Astrocyte (in vitro differentiated cells and primary cell): ENCODE measurements around the gene ZFHX3. TPM values are rescaled to one million over a fixed set of nuclear protein-coding genes. Genes with fewer than 3 reads are reported as not detected.

ENCODE experiments used
- DNase-seq: peaks from one replicate; pipeline ENCODE4 v3.0.0-alpha.2; 2010; ENCODE audit warnings: low read depth
- FAIRE-seq: peaks from 2 replicates; lab custom pipeline; 2011; peaks lifted over from hg19 to GRCh38; lab: Jason Lieb, UNC
- H2AFZ ChIP-seq: 2 replicates; pipeline ENCODE4 v1.6.0; 2012; ENCODE audit warnings: low read depth, low read length, inconsistent platforms
- H3K27ac ChIP-seq: 2 replicates; pipeline ENCODE4 v1.5.1; 2011; ENCODE audit warnings: low read depth, low read length, inconsistent platforms
- H3K27me3 ChIP-seq: 2 replicates; pipeline ENCODE4 v1.6.0; 2011; ENCODE audit warnings: low read length, inconsistent platforms; ENCODE audit not compliant: insufficient read depth
- H3K36me3 ChIP-seq: 2 replicates; pipeline ENCODE4 v1.5.1; 2011; ENCODE audit warnings: low read length, inconsistent platforms; ENCODE audit not compliant: insufficient read depth
- H3K4me1 ChIP-seq: 2 replicates; pipeline ENCODE4 v1.5.1; 2011; ENCODE audit warnings: low read length, inconsistent platforms; ENCODE audit not compliant: insufficient read depth
- H3K4me2 ChIP-seq: 2 replicates; pipeline ENCODE4 v1.6.0; 2012; ENCODE audit warnings: low read length, inconsistent platforms
- H3K4me3 ChIP-seq: 2 replicates; pipeline ENCODE4 v1.5.1; 2011; ENCODE audit warnings: low read depth, mild to moderate bottlenecking, low read length, inconsistent platforms; ENCODE audit not compliant: insufficient read depth
- H3K79me2 ChIP-seq: 2 replicates; pipeline ENCODE4 v1.6.0; 2012; ENCODE audit warnings: mild to moderate bottlenecking, low read length, inconsistent platforms; ENCODE audit not compliant: insufficient read depth
- H3K9ac ChIP-seq: 2 replicates; pipeline ENCODE4 v1.6.0; 2012; ENCODE audit warnings: mild to moderate bottlenecking, low read length, inconsistent platforms
- H3K9me3 ChIP-seq: 2 replicates; pipeline ENCODE4 v1.5.1; 2012; ENCODE audit warnings: low read depth, mild to moderate bottlenecking, low read length, inconsistent platforms; ENCODE audit not compliant: insufficient read depth
- H4K20me1 ChIP-seq: 2 replicates; pipeline ENCODE4 v1.6.0; 2012; ENCODE audit warnings: low read length, inconsistent platforms; ENCODE audit not compliant: insufficient read depth
- H3K27ac Mint-ChIP-seq: one replicate; pipeline ENCODE4 v1.8.0; 2021; ENCODE audit warnings: mild to moderate bottlenecking, mixed read lengths; ENCODE audit not compliant: unreplicated experiment
- H3K27me3 Mint-ChIP-seq: one replicate; pipeline ENCODE4 v1.8.0; 2021; ENCODE audit warnings: low read depth, mixed read lengths; ENCODE audit not compliant: unreplicated experiment
- H3K36me3 Mint-ChIP-seq: one replicate; pipeline ENCODE4 v1.8.0; 2021; ENCODE audit warnings: low read depth, mixed read lengths; ENCODE audit not compliant: unreplicated experiment
- H3K4me1 Mint-ChIP-seq: one replicate; pipeline ENCODE4 v1.8.0; 2021; ENCODE audit warnings: low read depth, mixed read lengths; ENCODE audit not compliant: unreplicated experiment
- H3K4me3 Mint-ChIP-seq: one replicate; pipeline ENCODE4 v1.8.0; 2021; ENCODE audit warnings: mild to moderate bottlenecking, moderate library complexity, mixed read lengths; ENCODE audit not compliant: unreplicated experiment
- H3K9me3 Mint-ChIP-seq: one replicate; pipeline ENCODE4 v1.8.0; 2021; ENCODE audit warnings: mild to moderate bottlenecking, mixed read lengths; ENCODE audit not compliant: unreplicated experiment
- CTCF ChIP-seq: IDR thresholded peaks from 2 replicates; pipeline ENCODE4 v1.5.1; 2011; ENCODE audit warnings: low read depth, mild to moderate bottlenecking, inconsistent platforms, low read length, moderate library complexity; ENCODE audit not compliant: insufficient read depth
- EZH2 ChIP-seq: IDR thresholded peaks from 2 replicates; pipeline ENCODE4 v1.6.1; 2012; ENCODE audit warnings: mild to moderate bottlenecking, low read length, inconsistent platforms; ENCODE audit not compliant: insufficient read depth
- total RNA-seq: library from RNA; stranded (reverse); gene quantifications from 2 replicates; pipeline ENCODE4 v1.2.1, GENCODE V29; 2021

Gene ZFHX3
- total RNA-seq, 1 donor from 2014 or later, result 19.7 TPM

- Histone ChIP-seq H3K4me1 (peaks cover 22% of the 10 kb centered on the region), H2AFZ (no peak overlapping the region), H3K79me2 (peaks cover 60% of the 10 kb centered on the region), H3K4me3 (no peak overlapping the region), H3K9ac (no peak overlapping the region), H3K4me2 (no peak overlapping the region), H3K27ac (no peak overlapping the region), H3K36me3 (no peaks in the 10 kb centered on the region), H3K27me3 (no peaks in the 10 kb centered on the region), H3K9me3 (no peaks in the 10 kb centered on the region), H4K20me1 (peaks cover 84% of the 10 kb centered on the region)
- no peaks in the 10 kb centered on the region for H3K27me3 Mint-ChIP-seq
- no peaks in the 10 kb centered on the region for H3K9me3 Mint-ChIP-seq
- H3K27ac Mint-ChIP-seq, result no peak overlapping the region
- H3K4me3 Mint-ChIP-seq, result no peak overlapping the region
- TF ChIP-seq EZH2, result no peak
- TF ChIP-seq CTCF, result no peak
- H3K4me1 Mint-ChIP-seq, result peaks cover 5% of the 10 kb centered on the region
- DNase-seq, result no peak
- peaks cover 2% of the 10 kb centered on the region for H3K36me3 Mint-ChIP-seq
- FAIRE-seq, result no peak
These were observed 119.6 kb downstream of the ZFHX3 start for GRCh38 chr16:72928090-72928981.

- Histone ChIP-seq H2AFZ (no peak overlapping the region), H3K9me3 (no peaks in the 10 kb centered on the region), H3K4me1 (peaks cover 23% of the 10 kb centered on the region), H4K20me1 (peaks cover 83% of the 10 kb centered on the region), H3K27me3 (no peaks in the 10 kb centered on the region), H3K4me2 (peak overlapping the region; percentile 57), H3K9ac (no peak overlapping the region), H3K36me3 (no peaks in the 10 kb centered on the region), H3K4me3 (no peak overlapping the region), H3K27ac (no peak overlapping the region), H3K79me2 (peaks cover 57% of the 10 kb centered on the region)
- H3K4me1 Mint-ChIP-seq, result peaks cover 7% of the 10 kb centered on the region
- no peak overlapping the region for H3K4me3 Mint-ChIP-seq
- H3K27ac Mint-ChIP-seq, result no peak overlapping the region
- no peak for TF ChIP-seq CTCF
- no peak for TF ChIP-seq EZH2
- H3K27me3 Mint-ChIP-seq, result no peaks in the 10 kb centered on the region
- DNase-seq (peak; percentile 88), FAIRE-seq (no peak)
- H3K36me3 Mint-ChIP-seq, result peaks cover 2% of the 10 kb centered on the region
- no peaks in the 10 kb centered on the region for H3K9me3 Mint-ChIP-seq
These were observed 120.5 kb downstream of the ZFHX3 start for GRCh38 chr16:72927199-72928089.
